HUES64 (cell line): ENCODE results near the gene ZNF679. TPM values are rescaled to one million over a fixed set of nuclear protein-coding genes. Genes with fewer than 3 reads are reported as not detected.
"Not testable (repeated sequence)": the region's sequence is repeated elsewhere in the genome, so short reads cannot be mapped to it uniquely, and the experiment has no call there.

Experiments
- H3K27ac ChIP-seq: 2 replicates; pipeline ENCODE4 v1.7.0; 2013; ENCODE audit warnings: low read depth, low read length, inconsistent platforms
- H3K27me3 ChIP-seq: 2 replicates; pipeline ENCODE4 v1.6.1; 2013; ENCODE audit warnings: mild to moderate bottlenecking, low read length; ENCODE audit not compliant: insufficient read depth
- H3K36me3 ChIP-seq: 2 replicates; pipeline ENCODE4 v1.6.1; 2013; ENCODE audit warnings: mild to moderate bottlenecking, low read length; ENCODE audit not compliant: insufficient read depth
- H3K4me1 ChIP-seq: 2 replicates; pipeline ENCODE4 v1.6.1; 2013; ENCODE audit warnings: mild to moderate bottlenecking, low read length, moderate library complexity; ENCODE audit not compliant: insufficient read depth
- H3K4me3 ChIP-seq: 2 replicates; pipeline ENCODE4 v1.5.1; 2013; ENCODE audit warnings: mild to moderate bottlenecking, low read length, moderate library complexity
- H3K9ac ChIP-seq: 2 replicates; pipeline ENCODE4 v1.6.1; 2013; ENCODE audit warnings: mild to moderate bottlenecking, low read depth, low read length
- H3K9me3 ChIP-seq: 2 replicates; pipeline ENCODE4 v1.6.1; 2013; ENCODE audit warnings: low read depth, low read length; ENCODE audit not compliant: insufficient read depth
- WGBS: fragments of 150-250, 120-280 bp; methylation state at CpG from one replicate; pipeline ENCODE4 v1.1.7; 2013; ENCODE audit warnings: missing lambda C conversion rate; 5-methylcytosine and 5-hydroxymethylcytosine counted together
- polyA plus RNA-seq, 2 experiments: library from polyadenylated mRNA; stranded (reverse); fragments of 50-300 nt; gene quantifications; one replicate each; pipeline ENCODE4 v1.2.3, GENCODE V29; 2013

ZNF679 gene
- polyA plus RNA-seq (2013, experiment 1 of 2): not detected
- not detected for polyA plus RNA-seq (2013, experiment 2 of 2)

- not testable (repeated sequence) for H3K27ac ChIP-seq, H3K27me3 ChIP-seq, H3K4me1 ChIP-seq, H3K4me3 ChIP-seq, H3K9ac ChIP-seq, H3K36me3 ChIP-seq
- 94% methylated on average over 1 of the region's 1 CpG for WGBS
- peaks cover 91% of the 10 kb centered on the region for H3K9me3 ChIP-seq
These were observed at the start of gene ZNF679 for GRCh38 chr7:64228174-64228573. ZNF679 (plus strand) TSS chr7:64228474; CDS start chr7:64249118, 20,644 bp downstream.

GRCh38 chr7:64180989-64181388 is 47.3 kb upstream of the ZNF679 start:
- no peak overlapping the region for H3K9ac ChIP-seq
- WGBS: 83% methylated on average over 4 of the region's 4 CpGs

GRCh38 chr7:64181586-64181985 is 46.7 kb upstream of the ZNF679 start:
- 95% methylated on average over 46 of the region's 46 CpGs for WGBS
- Histone ChIP-seq H3K9me3 (peaks cover 79% of the 10 kb centered on the region), H3K4me3 (no peak overlapping the region)

More at GRCh38 chr7:64180989-64181388, 47.3 kb upstream of the ZNF679 start:
- no peaks in the 10 kb centered on the region for H3K27me3 ChIP-seq
- H3K27ac ChIP-seq: no peak overlapping the region
- H3K9me3 ChIP-seq: peaks cover 79% of the 10 kb centered on the region
- no peaks in the 10 kb centered on the region for H3K4me1 ChIP-seq
- H3K36me3 ChIP-seq: no peaks in the 10 kb centered on the region
- no peak overlapping the region for H3K4me3 ChIP-seq

GRCh38 chr7:64182036-64182790 is 46.1 kb upstream of the ZNF679 start:
- H3K36me3 ChIP-seq: no peaks in the 10 kb centered on the region
- no peak overlapping the region for H3K27ac ChIP-seq
- H3K27me3 ChIP-seq: no peaks in the 10 kb centered on the region
- H3K4me3 ChIP-seq: no peak overlapping the region
- no peak overlapping the region for H3K9ac ChIP-seq
- no peaks in the 10 kb centered on the region for H3K4me1 ChIP-seq
- 95% methylated on average over 66 of the region's 66 CpGs for WGBS
- H3K9me3 ChIP-seq: peaks cover 79% of the 10 kb centered on the region

More at GRCh38 chr7:64181586-64181985, 46.7 kb upstream of the ZNF679 start:
- Histone ChIP-seq H3K27ac (no peak overlapping the region), H3K4me1 (no peaks in the 10 kb centered on the region), H3K36me3 (no peaks in the 10 kb centered on the region), H3K9ac (no peak overlapping the region), H3K27me3 (no peaks in the 10 kb centered on the region)

- no peaks in the 10 kb centered on the region for H3K36me3 ChIP-seq
- no peaks in the 10 kb centered on the region for H3K4me1 ChIP-seq
- peaks cover 81% of the 10 kb centered on the region for H3K9me3 ChIP-seq
- H3K27ac ChIP-seq: no peak overlapping the region
- 82% methylated on average over 31 of the region's 31 CpGs for WGBS
- no peak overlapping the region for H3K4me3 ChIP-seq
- H3K9ac ChIP-seq: no peak overlapping the region
- no peaks in the 10 kb centered on the region for H3K27me3 ChIP-seq
These were observed 45.0 kb upstream of the ZNF679 start for GRCh38 chr7:64183126-64183742.

- 97% methylated on average over 13 of the region's 13 CpGs for WGBS
- H3K27me3 ChIP-seq: no peaks in the 10 kb centered on the region
- H3K4me1 ChIP-seq: no peaks in the 10 kb centered on the region
- H3K36me3 ChIP-seq: no peaks in the 10 kb centered on the region
- no peak overlapping the region for H3K9ac ChIP-seq
- no peak overlapping the region for H3K4me3 ChIP-seq
- peaks cover 80% of the 10 kb centered on the region for H3K9me3 ChIP-seq
- H3K27ac ChIP-seq: no peak overlapping the region
These were observed 44.4 kb upstream of the ZNF679 start for GRCh38 chr7:64183827-64184372.

- Histone ChIP-seq H3K27ac (no peak overlapping the region), H3K4me1 (no peaks in the 10 kb centered on the region), H3K4me3 (no peak overlapping the region), H3K9me3 (peaks cover 80% of the 10 kb centered on the region), H3K36me3 (no peaks in the 10 kb centered on the region), H3K27me3 (no peaks in the 10 kb centered on the region), H3K9ac (no peak overlapping the region)
- 94% methylated on average over 12 of the region's 12 CpGs for WGBS
These were observed 43.9 kb upstream of the ZNF679 start for GRCh38 chr7:64184376-64184775.

- Histone ChIP-seq H3K27me3 (no peaks in the 10 kb centered on the region), H3K36me3 (no peaks in the 10 kb centered on the region), H3K27ac (no peak overlapping the region), H3K9ac (no peak overlapping the region), H3K4me1 (no peaks in the 10 kb centered on the region), H3K9me3 (peaks cover 84% of the 10 kb centered on the region), H3K4me3 (no peak overlapping the region)
- 63% methylated on average over 3 of the region's 3 CpGs for WGBS
These were observed 40.9 kb upstream of the ZNF679 start for GRCh38 chr7:64187408-64187807.

GRCh38 chr7:64192148-64192704 is 36.0 kb upstream of the ZNF679 start:
- Histone ChIP-seq H3K27ac (no peak overlapping the region), H3K36me3 (no peaks in the 10 kb centered on the region), H3K27me3 (no peaks in the 10 kb centered on the region), H3K9ac (no peak overlapping the region), H3K4me3 (no peak overlapping the region), H3K4me1 (no peaks in the 10 kb centered on the region), H3K9me3 (peaks cover 84% of the 10 kb centered on the region)
- WGBS: 94% methylated on average over 24 of the region's 24 CpGs

GRCh38 chr7:64192775-64193174 is 35.5 kb upstream of the ZNF679 start:
- Histone ChIP-seq H3K4me1 (no peaks in the 10 kb centered on the region), H3K36me3 (no peaks in the 10 kb centered on the region), H3K9me3 (peaks cover 84% of the 10 kb centered on the region), H3K9ac (no peak overlapping the region), H3K4me3 (no peak overlapping the region), H3K27ac (no peak overlapping the region), H3K27me3 (no peaks in the 10 kb centered on the region)
- WGBS: 73% methylated on average over 8 of the region's 8 CpGs

GRCh38 chr7:64206903-64207302 is 21.4 kb upstream of the ZNF679 start, which contains the start of gene ZNF735:
ZNF735 (plus strand) TSS chr7:64207203; CDS start chr7:64207203, 0 bp downstream.
- no peak within 1 kb of the TSS for H3K27ac ChIP-seq
- H3K27me3 ChIP-seq: no peaks in the 10 kb centered on the region
- H3K4me1 ChIP-seq: no peaks in the 10 kb centered on the region
- no peak within 1 kb of the TSS for H3K4me3 ChIP-seq
- H3K9ac ChIP-seq: no peak within 1 kb of the TSS
- WGBS: 87% methylated on average over 13 of the region's 13 CpGs
- H3K36me3 ChIP-seq: no peaks in the 10 kb centered on the region
- peaks cover 74% of the 10 kb centered on the region for H3K9me3 ChIP-seq
